Endometrial microvascular endothelial cells (primary cell): Measurements from ENCODE around the gene PFDN5. TPM values are rescaled to one million over a fixed set of nuclear protein-coding genes. Genes with fewer than 3 reads are reported as not detected.
"Not testable (repeated sequence)": the region's sequence is repeated elsewhere in the genome, so short reads cannot be mapped to it uniquely, and the experiment has no call there.

Experiments
- in situ Hi-C: cut with HindIII; loops from 2 replicates; pipeline ENCODE4 v1.10.0; 2017; ENCODE audit warnings: low sequenced_read_pairs, low pct_unique_long_range_greater_than_20kb; ENCODE audit errors: inconsistent ontology term
- total RNA-seq: library from RNA; depleted of rRNA; stranded (reverse); fragments of >200 nt; gene quantifications from one replicate; pipeline ENCODE4 v1.2.3, GENCODE V29; 2015; ENCODE audit errors: inconsistent ontology term

Gene PFDN5
- total RNA-seq, 1 donor from 2014 or later, result 419 TPM

- in situ Hi-C loops, result no loop called here
Observed at GRCh38 chr12:53279283-53279869, 16.0 kb upstream of the PFDN5 start.

- in situ Hi-C loops, result no loop called here
Observed at GRCh38 chr12:53279888-53280498, 15.3 kb upstream of the PFDN5 start.

- in situ Hi-C loops, result no loop called here
Observed at GRCh38 chr12:53286448-53286847, 8.9 kb upstream of the PFDN5 start.

GRCh38 chr12:53287741-53288216 lies 7.6 kb upstream of the PFDN5 start:
- in situ Hi-C loops, result no loop called here

GRCh38 chr12:53288322-53288721 lies 7.0 kb upstream of the PFDN5 start:
- in situ Hi-C loops, result no loop called here

- in situ Hi-C loops, result no loop called here
Observed at GRCh38 chr12:53289891-53290290, 5.5 kb upstream of the PFDN5 start.

- in situ Hi-C loops, result no loop called here
Observed at GRCh38 chr12:53290661-53291060, 4.7 kb upstream of the PFDN5 start.

- in situ Hi-C loops, result no loop called here
Observed at GRCh38 chr12:53292426-53292825, 2.9 kb upstream of the PFDN5 start.

GRCh38 chr12:53295891-53296219 lies 513 bp downstream of the PFDN5 start:
- in situ Hi-C loops, result no loop called here

- in situ Hi-C loops, result not testable (repeated sequence)
Observed at GRCh38 chr12:53297106-53297505, 1.8 kb downstream of the PFDN5 start.

GRCh38 chr12:53298164-53298563 lies 2.8 kb downstream of the PFDN5 start:
- in situ Hi-C loops, result no loop called here

- in situ Hi-C loops, result no loop called here
Observed at GRCh38 chr12:53299101-53299453, 3.7 kb downstream of the PFDN5 start.

- in situ Hi-C loops, result no loop called here
Observed at GRCh38 chr12:53299454-53300180, 4.3 kb downstream of the PFDN5 start, which contains the start of gene MYG1. TSS of gene MYG1 (plus strand) at chr12:53299695. CDS start at chr12:53299738, 43 bp downstream.

- in situ Hi-C loops, result no loop called here
Observed at GRCh38 chr12:53300187-53300586, 4.8 kb downstream of the PFDN5 start.

GRCh38 chr12:53302903-53303302 lies 7.6 kb downstream of the PFDN5 start:
- in situ Hi-C loops, result no loop called here

- in situ Hi-C loops, result no loop called here
Observed at GRCh38 chr12:53306826-53307225, 11.5 kb downstream of the PFDN5 start.

- in situ Hi-C loops, result no loop called here
Observed at GRCh38 chr12:53308276-53308675, 12.9 kb downstream of the PFDN5 start.

- in situ Hi-C loops, result no loop called here
Observed at GRCh38 chr12:53313996-53314395, 18.7 kb downstream of the PFDN5 start.

GRCh38 chr12:53320352-53321195 lies 25.2 kb downstream of the PFDN5 start:
- in situ Hi-C loops, result no loop called here
